Liver (tissue), 9 donors: ENCODE data around the gene ZACN. TPM values are rescaled to one million over a fixed set of nuclear protein-coding genes. Genes with fewer than 3 reads are reported as not detected.

ENCODE experiments used
- DNase-seq: peaks from one replicate; pipeline ENCODE4 v3.0.0-alpha.2; 2017; ENCODE audit warnings: low spot score
- H3K27ac ChIP-seq, 2 donors: one replicate each; pipeline ENCODE4 v1.7.0; 2013; ENCODE audit warnings: inconsistent platforms in 2 of 2, low read length in 2 of 2, control low read depth in 1 of 2, low read depth in 1 of 2, mild to moderate bottlenecking in 1 of 2
- H3K27me3 ChIP-seq, 4 donors: one replicate each; pipeline versions ENCODE4 v1.6.1 to v1.7.0; 2013; ENCODE audit warnings: low read length in 3 of 4, inconsistent platforms in 1 of 4, mild to moderate bottlenecking in 1 of 4, moderate library complexity in 1 of 4; ENCODE audit not compliant: control insufficient read depth in 4 of 4, insufficient read depth in 4 of 4
- H3K36me3 ChIP-seq, 4 donors: one replicate each; pipeline versions ENCODE4 v1.6.1 to v1.7.0; 2013; ENCODE audit warnings: low read length in 3 of 4, mild to moderate bottlenecking in 3 of 4, low read depth in 1 of 4, moderate library complexity in 1 of 4; ENCODE audit not compliant: control insufficient read depth in 4 of 4, insufficient read depth in 3 of 4
- H3K4me1 ChIP-seq, 4 donors: one replicate each; pipeline versions ENCODE4 v1.6.1 to v1.7.0; 2013; ENCODE audit warnings: low read length in 3 of 4, mild to moderate bottlenecking in 3 of 4, moderate library complexity in 1 of 4; ENCODE audit not compliant: control insufficient read depth in 4 of 4, insufficient read depth in 4 of 4
- H3K4me3 ChIP-seq, 3 donors: one replicate each; pipeline versions ENCODE4 v1.6.1 to v1.7.0; 2013; ENCODE audit warnings: low read length in 3 of 3, control low read depth in 1 of 3, low read depth in 1 of 3, mild to moderate bottlenecking in 1 of 3
- H3K9ac ChIP-seq, 2 donors: one replicate each; pipeline ENCODE4 v1.7.0; 2013; ENCODE audit warnings: low read length in 2 of 2, mild to moderate bottlenecking in 2 of 2, moderate library complexity in 2 of 2, control low read depth in 1 of 2, low read depth in 1 of 2
- H3K9me3 ChIP-seq, 4 donors: one replicate each; pipeline versions ENCODE4 v1.6.1 to v1.7.0; 2013; ENCODE audit warnings: low read length in 3 of 4; ENCODE audit not compliant: control insufficient read depth in 4 of 4
- ATF3 ChIP-seq: IDR thresholded peaks from 2 replicates; pipeline ENCODE4 v1.6.1; 2016; ENCODE audit warnings: antibody characterized with exemption
- CTCF ChIP-seq: fragments of 150-350 bp; IDR thresholded peaks from 2 replicates; pipeline ENCODE4 v1.5.1; 2017; ENCODE audit warnings: improper control_type of control experiment, low read depth, low read length; ENCODE audit not compliant: missing input control
- EGR1 ChIP-seq, 2 donors: IDR thresholded peaks; 2 replicates each; pipeline ENCODE4 v1.6.1; 2016 to 2018; ENCODE audit warnings: antibody characterized with exemption in 2 of 2, low read depth in 2 of 2
- FOXA2 ChIP-seq: IDR thresholded peaks from 2 replicates; pipeline ENCODE4 v1.6.1; 2016; ENCODE audit warnings: antibody characterized with exemption
- GABPA ChIP-seq, 2 donors: IDR thresholded peaks in 1 of 2; conservative IDR thresholded peaks in 1 of 2; 2 replicates each; pipeline ENCODE4 v1.6.1; 2016; ENCODE audit warnings: antibody characterized with exemption in 2 of 2, mild to moderate bottlenecking in 1 of 2, moderate library complexity in 1 of 2
- HNF4A ChIP-seq, 2 donors: conservative IDR thresholded peaks; 2 replicates each; pipeline ENCODE4 v1.6.1; 2016; ENCODE audit warnings: antibody characterized with exemption in 2 of 2, mild to moderate bottlenecking in 2 of 2
- HNF4G ChIP-seq: IDR thresholded peaks from 2 replicates; pipeline ENCODE4 v1.6.1; 2016; ENCODE audit warnings: antibody characterized with exemption
- MAX ChIP-seq: IDR thresholded peaks from 2 replicates; pipeline ENCODE4 v1.6.1; 2016; ENCODE audit warnings: antibody characterized with exemption
- NR2F2 ChIP-seq: IDR thresholded peaks from 2 replicates; pipeline ENCODE4 v1.6.1; 2016; ENCODE audit warnings: antibody characterized with exemption
- RXRA ChIP-seq, 2 donors: IDR thresholded peaks; 2 replicates each; pipeline ENCODE4 v1.6.1; 2017 to 2018; ENCODE audit warnings: antibody characterized with exemption in 2 of 2, mild to moderate bottlenecking in 1 of 2
- SP1 ChIP-seq: IDR thresholded peaks from 2 replicates; pipeline ENCODE4 v1.6.1; 2018; ENCODE audit warnings: antibody characterized with exemption, mild to moderate bottlenecking
- TAF1 ChIP-seq: conservative IDR thresholded peaks from 2 replicates; pipeline ENCODE4 v1.6.1; 2016; ENCODE audit warnings: antibody characterized with exemption, mild to moderate bottlenecking
- ZBTB33 ChIP-seq: IDR thresholded peaks from 2 replicates; pipeline ENCODE4 v1.6.1; 2016; ENCODE audit warnings: antibody characterized with exemption
- WGBS: extraction: QIAGEN DNeasy Blood & Tissue Kit; methylation state at CpG from one replicate; pipeline ENCODE4 v1.1.7; 2013; 5-methylcytosine and 5-hydroxymethylcytosine counted together
- polyA plus RNA-seq, 2 donors: library from polyadenylated mRNA; stranded (reverse) in 1 of 2; unstranded in 1 of 2; fragments of 200-250 nt in 1 of 2; fragments of >200 nt in 1 of 2; fragmentation: Nextera tagmentation in 1 of 2; extraction: Ambion mirVana in 1 of 2; gene quantifications; one replicate each; pipeline versions ENCODE4 v1.2.1 to v1.2.3, GENCODE V29; 2013 to 2015
- total RNA-seq, 2 donors: library from RNA; depleted of rRNA; stranded (reverse); fragments of >200 nt; gene quantifications; one replicate each; pipeline ENCODE4 v1.2.3, GENCODE V29; 2014
- donor health status: healthy.
- donor health status: healthy.
- donor health status: healthy.
- donor health status: healthy.
- donor health status: healthy.

Gene ZACN
- total and polyA plus RNA-seq, 4 donors = 0.35 to 1.9 TPM; not detected in 2

- H3K36me3 ChIP-seq = peaks cover 9 to 46% (median 31%) of the 10 kb centered on the region in 4 donors
- H3K27me3 ChIP-seq = no peaks in the 10 kb centered on the region
- WGBS = 88% methylated on average over 13 of the region's 13 CpGs
Measured at GRCh38 chr17:76095943-76096342, 17.0 kb downstream of the ZACN start.

GRCh38 chr17:76097716-76098295 is 18.8 kb downstream of the ZACN start:
- H3K27me3 ChIP-seq = no peaks in the 10 kb centered on the region
- no peak for DNase-seq
- TF ChIP-seq GABPA (IDR thresholded peaks at IDR 0.05 in 1 of 2, conservative IDR thresholded peaks at IDR 0.05 in 1 of 2) (no peak), TAF1 (no peak), ATF3 (no peak), ZBTB33 (no peak), SP1 (no peak), FOXA2 (no peak), RXRA (IDR thresholded peaks at IDR 0.05) (no peak), CTCF (no peak), NR2F2 (no peak), HNF4G (no peak)
- peaks cover 0 to 8% (median 3%) of the 10 kb centered on the region in 4 donors for H3K4me1 ChIP-seq
- H3K9me3 ChIP-seq = no peaks in the 10 kb centered on the region
- no peak overlapping the region for H3K4me3 ChIP-seq
- no peak overlapping the region for H3K9ac ChIP-seq
- 93% methylated on average over 19 of the region's 19 CpGs for WGBS
- H3K27ac ChIP-seq = no peak overlapping the region
- peaks cover 14 to 48% (median 37%) of the 10 kb centered on the region in 4 donors for H3K36me3 ChIP-seq

More at GRCh38 chr17:76095943-76096342, 17.0 kb downstream of the ZACN start:
- H3K9me3 ChIP-seq = no peaks in the 10 kb centered on the region
- no peak overlapping the region for H3K27ac ChIP-seq
- H3K9ac ChIP-seq = no peak overlapping the region
- H3K4me3 ChIP-seq = no peak overlapping the region
- DNase-seq = no peak
- TF ChIP-seq ATF3 = no peak
- no peak for TF ChIP-seq EGR1 (IDR thresholded peaks at IDR 0.05; ENCODE audit: low read depth in 2 of 2)
- TF ChIP-seq NR2F2 = no peak
- TF ChIP-seq FOXA2 = no peak
- TF ChIP-seq MAX = no peak
- TF ChIP-seq CTCF = no peak
- TF ChIP-seq HNF4A (conservative IDR thresholded peaks at IDR 0.05) = no peak
- no peak for TF ChIP-seq TAF1
- TF ChIP-seq RXRA (IDR thresholded peaks at IDR 0.05) = no peak
- no peak for TF ChIP-seq HNF4G
- H3K4me1 ChIP-seq = no peaks in the 10 kb centered on the region
